ENCODE results near the gene FRYL.

- no peak for TF ChIP-seq ZNF230 (CRISPR knock-in tag; IDR thresholded peaks at IDR 0.05)
- TF ChIP-seq PCBP1 (IDR thresholded peaks at IDR 0.05; ENCODE audit: borderline replicate concordance, low read depth, low read length), result no peak
- no peak for TF ChIP-seq IRF1 (CRISPR knock-in tag; IDR thresholded peaks at IDR 0.05; ENCODE audit: low read depth)
- TF ChIP-seq GRHL1 (CRISPR knock-in tag; conservative IDR thresholded peaks at IDR 0.05), result no peak
- TF ChIP-seq ZNF563 (CRISPR knock-in tag; IDR thresholded peaks at IDR 0.05), result no peak
- no peak for TF ChIP-seq MTF1 (CRISPR knock-in tag; IDR thresholded peaks at IDR 0.05)
- TF ChIP-seq EP300 (IDR thresholded peaks at IDR 0.05; ENCODE audit: low read depth in 2 of 2, low read length in 2 of 2), result no peak
- no peak for TF ChIP-seq EP300 (CRISPR knock-in tag; IDR thresholded peaks at IDR 0.05; ENCODE audit: borderline replicate concordance)
Observed at GRCh38 chr4:48589098-48589445, 191.0 kb downstream of the FRYL start.

All from HepG2 (cell line).